Measurements from ENCODE around the gene RASL10B. TPM values are rescaled to one million over a fixed set of nuclear protein-coding genes. Genes with fewer than 3 reads are reported as not detected.

Gene RASL10B
- total and polyA plus RNA-seq, 10 of the 15 experiments (the other 5 are each of a cell fraction or from before 2014, with no cell fraction given): not detected

DNA sequence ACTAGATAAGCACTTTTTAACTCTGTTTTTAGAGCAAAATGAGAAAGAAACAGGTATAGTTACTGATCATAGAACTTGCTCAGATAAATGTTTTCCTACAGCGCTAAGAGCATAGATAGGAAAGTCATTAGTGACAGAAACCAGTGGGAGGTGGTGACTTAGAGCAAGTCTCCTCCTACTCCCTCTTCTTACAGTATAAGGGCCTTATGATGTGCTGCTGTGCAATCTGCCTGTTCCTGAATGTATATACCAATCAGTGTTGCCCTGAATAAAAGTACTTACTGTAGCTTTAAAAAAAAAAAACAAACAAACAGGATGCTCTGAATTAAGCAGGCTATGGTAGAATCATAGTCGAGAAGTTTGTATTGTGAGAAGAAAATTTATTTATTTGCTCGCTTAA lies 23.3 kb upstream of the RASL10B start:
- in situ Hi-C loops (cut with MboI) (no loop called here), intact Hi-C loops (cut with micrococcal nuclease; ENCODE audit: unreplicated experiment) (no loop called here)
- CTCF ChIA-PET: interaction anchor here (2.2 to 2.7 kb wide), 2 partner anchors 39 to 95 kb away, joined by 5 to 18 read pairs; no protein-coding TSS in a partner anchor
- DNase-seq (ENCODE audit: low read depth, low spot score): no peak
- Histone ChIP-seq H3K4me3 (no peak overlapping the region), H3K27ac (ENCODE audit: control insufficient read depth, insufficient read depth) (no peak overlapping the region), H3K9me3 (replicated peaks; ENCODE audit: control insufficient read depth, insufficient read depth, low read length) (no peaks in the 10 kb centered on the region), H3K4me2 (ENCODE audit: control insufficient read depth, insufficient read depth) (no peak overlapping the region), H3K9ac (ENCODE audit: control insufficient read depth, insufficient read depth, low read length) (no peak overlapping the region), H3K36me3 (ENCODE audit: control insufficient read depth in 2 of 2, insufficient read depth in 2 of 2, low read length in 1 of 2) (peaks cover 1 to 11% of the 10 kb centered on the region in 2 experiments; a peak in 3 of 4 replicates), H4K20me1 (ENCODE audit: control insufficient read depth, insufficient read depth) (no peaks in the 10 kb centered on the region), H3K79me2 (ENCODE audit: control insufficient read depth, insufficient read depth, low read length) (no peaks in the 10 kb centered on the region), H3K4me1 (ENCODE audit: control insufficient read depth, insufficient read depth, low read length) (no peaks in the 10 kb centered on the region; the same call in 1 of the 2 replicates), H3K27me3 (replicated peaks in 1 of 2; ENCODE audit: control insufficient read depth in 2 of 2, insufficient read depth in 2 of 2, low read length in 1 of 2) (no peaks in the 10 kb centered on the region), H2AFZ (ENCODE audit: control insufficient read depth, low read depth, low read length) (no peak overlapping the region)
- SMC1A ChIA-PET (ENCODE audit: uncharacterized antibody, unreplicated experiment): interaction anchor here (0.9 kb wide), 1 partner anchor 16 kb away, joined by 3 read pairs; no protein-coding TSS in a partner anchor
- POLR2A ChIA-PET: interaction anchor here (0.7 to 0.9 kb wide), 2 partner anchors 18 to 1229 kb away, joined by 3 read pairs; no protein-coding TSS in a partner anchor
- no peak for FAIRE-seq
- BruUV-seq (replicated peaks): no TSS peak
- 83% methylated on average over 3 of the region's 3 CpGs for WGBS (ENCODE audit: insufficient coverage, insufficient replicate concordance, low lambda C conversion rate, missing lambda C conversion rate)
- ATAC-seq: no peak
- RAD21 ChIA-PET (ENCODE audit: unreplicated experiment): interaction anchor here (1.2 kb wide), 1 partner anchor 89 kb away, joined by 3 read pairs; no protein-coding TSS in a partner anchor
- TF ChIP-seq, protein P1, sequence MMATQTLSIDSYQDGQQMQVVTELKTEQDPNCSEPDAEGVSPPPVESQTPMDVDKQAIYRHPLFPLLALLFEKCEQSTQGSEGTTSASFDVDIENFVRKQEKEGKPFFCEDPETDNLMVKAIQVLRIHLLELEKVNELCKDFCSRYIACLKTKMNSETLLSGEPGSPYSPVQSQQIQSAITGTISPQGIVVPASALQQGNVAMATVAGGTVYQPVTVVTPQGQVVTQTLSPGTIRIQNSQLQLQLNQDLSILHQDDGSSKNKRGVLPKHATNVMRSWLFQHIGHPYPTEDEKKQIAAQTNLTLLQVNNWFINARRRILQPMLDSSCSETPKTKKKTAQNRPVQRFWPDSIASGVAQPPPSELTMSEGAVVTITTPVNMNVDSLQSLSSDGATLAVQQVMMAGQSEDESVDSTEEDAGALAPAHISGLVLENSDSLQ (IDR thresholded peaks at IDR 0.05): no peak
- TF ChIP-seq CEBPB (IDR thresholded peaks at IDR 0.05; ENCODE audit: borderline replicate concordance in 1 of 2, low read depth in 2 of 2, low read length in 2 of 2) (no peak), HCFC1 (IDR thresholded peaks at IDR 0.05; ENCODE audit: low read length) (no peak), CREM (IDR thresholded peaks at IDR 0.05; ENCODE audit: low read depth) (no peak), NFXL1 (IDR thresholded peaks at IDR 0.05; ENCODE audit: borderline replicate concordance) (no peak), NR2F1 (conservative IDR thresholded peaks at IDR 0.05) (no peak), CEBPZ (IDR thresholded peaks at IDR 0.05; ENCODE audit: low read depth, low read length) (no peak), ETV6 (conservative IDR thresholded peaks at IDR 0.05 in 1 of 2, IDR thresholded peaks at IDR 0.05 in 1 of 2; ENCODE audit: borderline replicate concordance in 1 of 2, low read depth in 1 of 2) (no peak), BACH1 (IDR thresholded peaks at IDR 0.05; ENCODE audit: borderline replicate concordance) (no peak), ZNF622 (IDR thresholded peaks at IDR 0.05) (no peak), ZBTB40 (IDR thresholded peaks at IDR 0.05; ENCODE audit: borderline replicate concordance) (no peak), ZNF207 (IDR thresholded peaks at IDR 0.05; ENCODE audit: borderline replicate concordance) (no peak)
- TF ChIP-seq, protein P2, sequence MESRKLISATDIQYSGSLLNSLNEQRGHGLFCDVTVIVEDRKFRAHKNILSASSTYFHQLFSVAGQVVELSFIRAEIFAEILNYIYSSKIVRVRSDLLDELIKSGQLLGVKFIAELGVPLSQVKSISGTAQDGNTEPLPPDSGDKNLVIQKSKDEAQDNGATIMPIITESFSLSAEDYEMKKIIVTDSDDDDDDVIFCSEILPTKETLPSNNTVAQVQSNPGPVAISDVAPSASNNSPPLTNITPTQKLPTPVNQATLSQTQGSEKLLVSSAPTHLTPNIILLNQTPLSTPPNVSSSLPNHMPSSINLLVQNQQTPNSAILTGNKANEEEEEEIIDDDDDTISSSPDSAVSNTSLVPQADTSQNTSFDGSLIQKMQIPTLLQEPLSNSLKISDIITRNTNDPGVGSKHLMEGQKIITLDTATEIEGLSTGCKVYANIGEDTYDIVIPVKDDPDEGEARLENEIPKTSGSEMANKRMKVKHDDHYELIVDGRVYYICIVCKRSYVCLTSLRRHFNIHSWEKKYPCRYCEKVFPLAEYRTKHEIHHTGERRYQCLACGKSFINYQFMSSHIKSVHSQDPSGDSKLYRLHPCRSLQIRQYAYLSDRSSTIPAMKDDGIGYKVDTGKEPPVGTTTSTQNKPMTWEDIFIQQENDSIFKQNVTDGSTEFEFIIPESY (IDR thresholded peaks at IDR 0.05): no peak

Measured in GM12878 (cell line).